GM12875 (cell line): ENCODE results near the gene MMP8.

Experiments
- H3K4me3 ChIP-seq: one replicate; pipeline ENCODE4 v1.5.1; 2011; ENCODE audit warnings: low read depth, low read length, control low read depth
- CTCF ChIP-seq: IDR thresholded peaks from 2 replicates; pipeline ENCODE4 v1.5.1; 2011; ENCODE audit warnings: low read depth, mild to moderate bottlenecking, control low read depth, inconsistent platforms, low read length, moderate library complexity, borderline replicate concordance; ENCODE audit not compliant: insufficient read depth

MMP8 gene

GRCh38 chr11:102703826-102704493, 20.8 kb downstream of the MMP8 start:
- TF ChIP-seq CTCF: no peak
- H3K4me3 ChIP-seq: no peak overlapping the region

GRCh38 chr11:102695201-102695600, 29.6 kb downstream of the MMP8 start:
- TF ChIP-seq CTCF: no peak
- no peak overlapping the region for H3K4me3 ChIP-seq

GRCh38 chr11:102685754-102686153, 39.0 kb downstream of the MMP8 start:
- no peak overlapping the region for H3K4me3 ChIP-seq
- no peak for TF ChIP-seq CTCF

- TF ChIP-seq CTCF: no peak
- H3K4me3 ChIP-seq: no peak overlapping the region
These were observed 39.4 kb downstream of the MMP8 start for GRCh38 chr11:102685338-102685737.

- TF ChIP-seq CTCF: peak; percentile 15; the same call in 1 of the 2 replicates
- H3K4me3 ChIP-seq: no peak overlapping the region
These were observed 41.5 kb downstream of the MMP8 start for GRCh38 chr11:102683277-102683676.

- TF ChIP-seq CTCF: no peak
- H3K4me3 ChIP-seq: no peak overlapping the region
These were observed 43.8 kb downstream of the MMP8 start for GRCh38 chr11:102680945-102681344.

GRCh38 chr11:102678022-102678421, 46.7 kb downstream of the MMP8 start:
- no peak overlapping the region for H3K4me3 ChIP-seq
- no peak for TF ChIP-seq CTCF
